ENCODE results near the gene SRRM3.
"Not testable (repeated sequence)": the region's sequence is repeated elsewhere in the genome, so short reads cannot be mapped to it uniquely, and the experiment has no call there.

Gene SRRM3

DNA sequence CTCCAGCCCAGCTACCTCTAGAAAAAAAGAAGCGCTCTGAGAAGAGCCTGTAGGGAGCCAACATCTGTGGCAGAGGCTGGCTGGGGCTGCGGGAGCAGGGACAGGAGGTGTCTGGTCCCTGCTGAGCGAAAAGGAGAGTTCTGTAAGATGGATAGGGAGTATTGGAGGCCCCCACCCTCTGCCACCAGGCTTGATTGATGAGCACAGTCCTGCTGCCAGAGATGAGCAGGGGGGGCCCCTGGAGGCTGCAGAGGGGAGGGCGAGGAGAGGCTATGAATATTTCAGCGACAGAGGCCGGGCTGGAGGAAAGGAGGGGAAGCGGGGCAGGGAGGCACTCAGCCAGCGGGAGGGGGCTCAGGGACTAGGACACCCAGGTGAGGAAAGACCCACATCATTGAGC is 56.3 kb downstream of the SRRM3 start:
- H3K4me3 Mint-ChIP-seq, result no peak overlapping the region
- H3K27ac Mint-ChIP-seq, result no peak overlapping the region
- no peaks in the 10 kb centered on the region for H3K36me3 Mint-ChIP-seq (ENCODE audit: low read depth)
- H3K9me3 Mint-ChIP-seq, result no peaks in the 10 kb centered on the region
- H3K4me1 Mint-ChIP-seq (ENCODE audit: low read depth), result no peaks in the 10 kb centered on the region
- H3K27me3 Mint-ChIP-seq (ENCODE audit: low read depth), result peaks cover 32% of the 10 kb centered on the region

DNA sequence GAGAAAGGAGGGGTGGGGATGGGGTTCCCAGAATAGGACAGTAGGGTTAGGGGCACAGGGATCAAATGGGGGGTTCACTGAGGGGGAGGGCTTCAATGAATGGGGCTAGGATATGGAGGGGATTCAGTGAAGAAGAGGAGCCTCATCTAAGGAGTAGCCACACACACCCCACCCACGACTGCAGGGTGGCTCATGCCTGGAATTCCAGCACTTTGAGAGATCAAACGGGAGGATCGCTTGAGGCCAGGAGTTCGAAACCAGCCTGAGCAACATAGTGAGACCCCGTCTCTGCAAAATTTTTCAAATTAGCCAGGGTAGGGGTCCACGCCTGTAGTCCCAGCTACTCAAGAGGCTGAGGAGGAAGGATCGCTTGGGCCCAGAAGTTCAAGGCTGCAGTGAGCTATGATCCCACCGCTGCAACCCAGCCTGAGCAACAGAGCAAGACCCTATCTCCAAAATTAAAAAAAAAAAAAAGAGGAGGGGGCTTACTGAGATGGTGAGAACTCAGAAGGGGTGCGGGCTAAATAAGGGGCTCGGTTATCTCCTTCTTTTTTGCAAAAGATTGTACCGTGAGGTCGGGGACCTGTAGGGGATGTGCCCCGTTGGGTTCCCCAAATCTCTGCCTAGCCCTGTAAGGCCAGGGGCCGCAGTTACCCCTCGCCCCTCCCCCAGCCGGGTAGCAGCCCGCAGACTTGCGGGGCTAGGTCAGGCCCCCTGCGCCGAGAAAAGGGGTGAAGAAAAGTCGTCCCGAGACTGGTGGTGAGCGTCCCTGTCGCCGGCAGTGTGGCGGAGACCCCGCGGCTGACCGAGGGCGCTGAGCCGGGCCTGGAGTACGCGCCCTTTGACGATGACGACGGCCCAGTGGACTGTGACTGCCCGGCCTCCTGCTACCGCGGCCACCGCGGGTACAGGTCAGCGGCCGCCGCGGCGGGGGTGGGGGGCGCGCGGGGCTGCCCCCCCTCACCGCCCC is 57.7 kb downstream of the SRRM3 start:
- Mint-ChIP-seq H3K27me3 (ENCODE audit: low read depth) (peaks cover 32% of the 10 kb centered on the region), H3K4me1 (ENCODE audit: low read depth) (no peaks in the 10 kb centered on the region)

DNA sequence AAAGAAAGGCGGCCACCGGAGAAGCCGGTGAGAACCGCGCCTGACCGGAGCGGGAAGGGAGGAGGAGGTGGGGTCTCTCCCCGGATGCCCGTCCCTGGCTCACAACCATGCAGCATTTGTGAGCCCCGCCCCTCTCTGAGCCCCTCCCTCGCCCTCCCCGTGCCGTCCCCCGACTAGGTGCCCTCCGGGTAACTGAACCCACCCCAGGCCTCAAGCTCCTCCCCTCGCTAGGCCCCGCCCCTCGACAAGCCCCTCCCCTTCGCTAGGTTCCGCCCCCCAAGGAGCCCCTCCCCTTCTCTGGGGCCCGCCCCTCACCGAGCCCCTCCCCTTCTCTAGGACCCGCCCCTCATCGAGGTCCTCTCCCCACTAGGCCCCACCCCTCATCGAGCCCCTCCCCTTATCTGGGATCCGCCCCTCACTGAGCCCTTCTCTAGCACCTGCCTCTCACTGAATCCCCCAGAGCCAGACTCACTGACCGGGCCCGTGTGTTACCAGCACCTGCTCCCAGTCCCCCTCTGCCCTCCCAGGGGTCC is 58.5 kb downstream of the SRRM3 start:
- H3K27me3 Mint-ChIP-seq (ENCODE audit: low read depth), result peaks cover 31% of the 10 kb centered on the region
- no peak overlapping the region for H3K27ac Mint-ChIP-seq
- no peaks in the 10 kb centered on the region for H3K36me3 Mint-ChIP-seq (ENCODE audit: low read depth)
- no peaks in the 10 kb centered on the region for H3K4me1 Mint-ChIP-seq (ENCODE audit: low read depth)
- H3K9me3 Mint-ChIP-seq, result no peaks in the 10 kb centered on the region
- H3K4me3 Mint-ChIP-seq, result no peak overlapping the region

More for the DNA sequence above, 57.7 kb downstream of the SRRM3 start:
- no peaks in the 10 kb centered on the region for H3K36me3 Mint-ChIP-seq (ENCODE audit: low read depth)
- no peaks in the 10 kb centered on the region for H3K9me3 Mint-ChIP-seq
- H3K27ac Mint-ChIP-seq, result no peak overlapping the region
- no peak overlapping the region for H3K4me3 Mint-ChIP-seq

DNA sequence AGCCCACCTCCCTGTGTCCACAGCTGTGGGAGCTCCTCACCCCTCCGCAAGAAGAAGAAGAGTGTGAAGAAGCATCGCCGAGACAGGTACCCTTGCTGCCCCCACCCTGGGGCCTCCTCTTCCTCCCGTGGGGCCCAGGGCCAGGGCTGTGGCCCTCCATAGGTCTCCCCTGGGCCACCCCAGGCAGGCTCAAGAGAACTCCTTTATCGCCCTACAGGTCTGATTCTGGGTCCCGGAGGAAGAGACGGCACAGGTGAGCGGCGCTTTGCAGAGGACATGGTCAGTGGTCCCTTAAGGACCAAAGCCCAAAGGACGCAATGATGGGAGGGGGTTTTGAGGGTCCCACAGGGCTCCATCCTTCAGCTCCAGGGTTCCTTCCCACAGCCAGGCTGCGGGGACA is 59.6 kb downstream of the SRRM3 start:
- no peak overlapping the region for H3K27ac Mint-ChIP-seq
- no peak overlapping the region for H3K4me3 Mint-ChIP-seq
- no peaks in the 10 kb centered on the region for H3K4me1 Mint-ChIP-seq (ENCODE audit: low read depth)
- H3K9me3 Mint-ChIP-seq, result no peaks in the 10 kb centered on the region
- H3K36me3 Mint-ChIP-seq (ENCODE audit: low read depth), result no peaks in the 10 kb centered on the region
- H3K27me3 Mint-ChIP-seq (ENCODE audit: low read depth), result peaks cover 29% of the 10 kb centered on the region

DNA sequence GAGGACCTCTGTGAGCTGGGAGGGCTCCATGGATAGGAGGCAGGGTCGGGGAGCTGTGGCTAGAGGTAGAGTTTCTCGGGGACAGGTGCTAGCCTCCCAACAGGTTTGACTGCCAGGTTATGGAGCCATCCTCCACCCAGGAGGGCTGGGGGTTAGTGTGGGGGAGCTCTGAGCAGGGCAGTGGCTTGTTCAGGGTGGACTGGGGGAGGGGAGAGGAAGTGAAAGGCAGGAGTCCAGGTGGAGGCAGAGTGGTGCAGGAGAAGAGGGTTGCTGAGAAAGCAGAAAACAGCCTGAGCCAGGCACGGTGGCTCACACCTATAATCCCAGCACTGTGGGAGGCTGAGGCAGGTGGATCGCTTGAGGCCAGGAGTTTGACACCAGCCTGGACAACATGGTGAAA is 60.2 kb downstream of the SRRM3 start:
- no peak overlapping the region for H3K27ac Mint-ChIP-seq
- no peaks in the 10 kb centered on the region for H3K9me3 Mint-ChIP-seq
- no peaks in the 10 kb centered on the region for H3K4me1 Mint-ChIP-seq (ENCODE audit: low read depth)
- H3K36me3 Mint-ChIP-seq (ENCODE audit: low read depth), result no peaks in the 10 kb centered on the region
- no peak overlapping the region for H3K4me3 Mint-ChIP-seq
- H3K27me3 Mint-ChIP-seq (ENCODE audit: low read depth), result peaks cover 32% of the 10 kb centered on the region

DNA sequence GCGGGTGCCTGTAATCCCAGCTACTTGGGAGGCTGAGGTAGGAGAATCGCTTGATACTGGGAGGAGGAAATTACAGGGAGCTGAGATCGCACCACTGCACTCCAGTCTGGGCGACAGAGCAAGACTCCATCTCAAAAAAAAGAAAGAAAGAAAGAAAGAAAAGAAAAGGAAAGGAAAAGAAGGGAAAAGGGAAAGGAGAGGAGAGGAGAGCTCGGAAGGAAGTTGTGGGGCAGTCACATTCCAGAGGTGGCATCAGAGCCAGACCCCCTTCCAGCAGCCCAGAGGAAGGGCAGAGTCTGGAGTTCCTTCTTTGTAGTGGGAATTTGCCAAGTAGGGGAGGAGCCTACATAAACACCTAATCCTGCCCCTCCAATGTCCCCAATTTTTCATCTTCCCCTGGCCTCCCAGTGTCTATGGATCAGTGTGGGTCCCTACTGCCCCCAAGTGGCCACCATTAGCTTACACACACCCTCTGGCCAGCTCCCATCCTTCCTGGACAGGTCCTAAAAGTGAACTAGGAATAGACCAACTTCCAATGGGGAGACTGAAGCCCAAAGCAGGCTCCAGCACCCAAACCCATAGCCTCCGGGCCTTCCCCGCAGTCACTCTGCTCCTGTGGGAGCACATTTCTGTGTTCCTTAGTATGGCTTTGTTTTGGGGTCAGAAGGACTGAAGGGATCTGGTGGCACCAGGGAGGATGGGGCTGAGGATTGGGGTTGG is 61.1 kb downstream of the SRRM3 start:
- H3K4me3 Mint-ChIP-seq, result no peak overlapping the region
- peaks cover 35% of the 10 kb centered on the region for H3K27me3 Mint-ChIP-seq (ENCODE audit: low read depth)
- H3K4me1 Mint-ChIP-seq (ENCODE audit: low read depth), result peaks cover under 1% of the 10 kb centered on the region
- no peaks in the 10 kb centered on the region for H3K9me3 Mint-ChIP-seq
- no peak overlapping the region for H3K27ac Mint-ChIP-seq
- H3K36me3 Mint-ChIP-seq (ENCODE audit: low read depth), result no peaks in the 10 kb centered on the region

DNA sequence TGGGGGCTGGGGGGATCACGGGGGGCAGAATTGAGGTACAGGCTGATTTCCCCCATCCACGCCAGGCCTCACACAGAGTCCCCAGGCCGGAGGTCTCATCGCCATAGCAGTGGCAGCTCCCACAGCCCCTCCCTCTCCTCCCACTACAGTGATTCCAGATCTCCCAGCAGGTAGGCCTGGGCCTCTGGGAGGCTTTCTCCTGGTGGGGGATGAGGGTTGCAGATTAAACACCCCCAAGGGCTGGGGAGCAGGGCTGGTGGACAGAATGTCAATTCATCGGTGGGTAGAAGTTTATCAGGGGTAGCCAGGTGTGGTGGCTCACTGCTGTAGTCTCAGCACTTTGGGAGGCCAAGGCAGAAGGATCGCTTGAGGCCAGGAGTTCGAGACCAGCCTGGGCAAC is 63.6 kb downstream of the SRRM3 start:
- Mint-ChIP-seq H3K27ac (no peak overlapping the region), H3K36me3 (ENCODE audit: low read depth) (no peaks in the 10 kb centered on the region), H3K4me3 (no peak overlapping the region), H3K27me3 (ENCODE audit: low read depth) (peaks cover 43% of the 10 kb centered on the region), H3K9me3 (no peaks in the 10 kb centered on the region), H3K4me1 (ENCODE audit: low read depth) (peaks cover 6% of the 10 kb centered on the region)

DNA sequence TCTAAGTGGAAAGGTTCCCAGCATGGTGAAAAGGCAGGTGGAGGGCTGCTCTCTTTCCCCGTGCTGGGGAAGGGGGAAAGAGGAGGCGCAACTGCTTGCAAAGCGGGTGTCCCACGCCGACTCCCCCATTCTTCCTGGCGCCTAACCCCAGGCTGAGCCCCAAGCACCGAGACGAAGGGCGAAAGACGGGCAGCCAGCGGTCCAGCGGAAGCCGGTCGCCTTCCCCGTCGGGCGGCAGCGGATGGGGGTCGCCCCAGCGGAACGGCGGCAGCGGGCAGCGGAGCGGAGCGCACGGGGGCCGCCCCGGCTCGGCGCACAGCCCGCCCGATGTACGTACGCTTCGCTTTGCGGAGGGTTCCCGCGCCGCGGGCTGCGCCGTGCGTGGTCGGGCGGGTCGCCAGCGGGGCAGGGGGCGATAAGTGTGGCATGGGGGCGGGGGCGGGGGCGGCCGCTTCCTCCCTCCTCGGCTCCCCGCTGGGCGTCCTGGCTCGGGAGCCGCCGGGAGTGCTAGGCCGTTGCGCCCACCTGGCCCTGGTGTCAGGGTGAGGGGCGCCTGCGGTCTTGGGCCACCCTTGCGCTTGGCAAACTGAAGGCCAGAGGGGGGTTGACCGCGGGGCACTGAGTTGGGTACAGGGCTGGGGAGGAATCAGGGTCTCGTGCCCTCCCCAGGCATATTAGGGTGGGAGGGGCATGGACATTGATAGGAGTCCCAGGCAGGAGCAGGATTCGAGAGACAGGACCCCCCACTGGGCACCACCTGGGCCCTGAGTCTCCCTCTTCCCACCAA is 65.6 kb downstream of the SRRM3 start:
- H3K9me3 Mint-ChIP-seq, result no peaks in the 10 kb centered on the region
- H3K4me1 Mint-ChIP-seq (ENCODE audit: low read depth), result peaks cover 11% of the 10 kb centered on the region
- peaks cover 38% of the 10 kb centered on the region for H3K27me3 Mint-ChIP-seq (ENCODE audit: low read depth)
- no peak overlapping the region for H3K27ac Mint-ChIP-seq
- H3K36me3 Mint-ChIP-seq (ENCODE audit: low read depth), result no peaks in the 10 kb centered on the region
- H3K4me3 Mint-ChIP-seq, result no peak overlapping the region

DNA sequence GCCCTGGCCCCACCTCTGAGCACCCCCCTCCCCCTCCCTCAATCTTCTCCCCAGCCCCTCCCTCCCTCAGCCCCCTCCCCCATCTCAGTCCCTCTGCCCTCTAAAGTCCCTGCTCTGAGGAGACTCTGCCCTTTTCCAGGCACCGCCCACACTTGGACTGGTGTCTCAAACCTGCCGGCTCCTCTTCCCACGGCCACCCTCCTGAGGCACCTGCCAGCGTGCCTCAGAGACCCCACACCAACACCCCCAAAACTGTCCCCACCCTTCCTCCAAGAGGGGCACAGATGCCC is 66.1 kb downstream of the SRRM3 start:
- H3K36me3 Mint-ChIP-seq (ENCODE audit: low read depth), result no peaks in the 10 kb centered on the region
- no peak overlapping the region for H3K4me3 Mint-ChIP-seq
- H3K27ac Mint-ChIP-seq, result no peak overlapping the region
- H3K9me3 Mint-ChIP-seq, result no peaks in the 10 kb centered on the region
- H3K27me3 Mint-ChIP-seq (ENCODE audit: low read depth), result peaks cover 38% of the 10 kb centered on the region
- H3K4me1 Mint-ChIP-seq (ENCODE audit: low read depth), result peaks cover 11% of the 10 kb centered on the region

DNA sequence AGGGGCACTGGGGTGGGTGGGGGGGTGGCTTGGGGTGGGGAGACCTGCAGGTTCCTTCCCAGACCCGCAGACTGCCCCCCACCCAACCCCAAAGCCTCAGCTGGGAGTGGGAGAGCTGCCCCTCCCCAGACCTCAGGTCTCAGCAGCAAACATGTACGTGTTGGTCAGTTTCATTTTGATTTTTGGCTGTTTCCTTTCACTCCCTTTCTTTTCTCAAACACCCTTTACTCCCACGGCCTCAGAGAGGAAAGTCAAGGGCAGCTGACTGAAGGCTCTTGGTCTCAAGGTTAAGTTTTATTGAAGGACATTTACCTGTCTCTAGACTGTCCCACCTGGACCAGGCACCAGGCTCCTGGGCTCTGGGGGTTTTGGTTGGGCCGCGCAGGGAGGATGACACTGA is 66.7 kb downstream of the SRRM3 start:
- peaks cover 15% of the 10 kb centered on the region for H3K4me1 Mint-ChIP-seq (ENCODE audit: low read depth)
- H3K27ac Mint-ChIP-seq, result no peak overlapping the region
- H3K9me3 Mint-ChIP-seq, result no peaks in the 10 kb centered on the region
- H3K27me3 Mint-ChIP-seq (ENCODE audit: low read depth), result peaks cover 38% of the 10 kb centered on the region
- H3K36me3 Mint-ChIP-seq (ENCODE audit: low read depth), result no peaks in the 10 kb centered on the region
- no peak overlapping the region for H3K4me3 Mint-ChIP-seq

DNA sequence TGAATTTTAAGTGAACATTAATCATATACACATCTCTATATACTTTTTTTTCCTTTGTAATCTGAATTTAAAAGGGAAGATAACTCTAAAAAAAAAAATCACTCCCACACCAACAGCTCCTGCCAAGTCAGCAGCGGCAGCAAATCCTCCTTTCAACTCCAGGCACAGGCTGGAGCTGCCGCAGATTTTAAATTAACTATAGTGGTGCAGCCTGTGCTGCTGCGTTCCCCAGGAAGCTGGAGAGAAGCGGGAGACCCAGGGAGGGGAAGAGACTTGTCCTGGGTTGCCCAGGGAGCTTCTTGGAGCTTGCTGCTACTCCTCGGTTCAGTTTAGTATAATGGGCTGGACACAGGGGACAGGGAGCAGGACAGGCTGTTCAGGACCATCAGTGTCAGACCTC is 68.2 kb downstream of the SRRM3 start:
- H3K36me3 Mint-ChIP-seq (ENCODE audit: low read depth), result no peaks in the 10 kb centered on the region
- H3K4me3 Mint-ChIP-seq, result no peak overlapping the region
- peaks cover 21% of the 10 kb centered on the region for H3K4me1 Mint-ChIP-seq (ENCODE audit: low read depth)
- no peaks in the 10 kb centered on the region for H3K9me3 Mint-ChIP-seq
- peaks cover 38% of the 10 kb centered on the region for H3K27me3 Mint-ChIP-seq (ENCODE audit: low read depth)
- H3K27ac Mint-ChIP-seq, result no peak overlapping the region

DNA sequence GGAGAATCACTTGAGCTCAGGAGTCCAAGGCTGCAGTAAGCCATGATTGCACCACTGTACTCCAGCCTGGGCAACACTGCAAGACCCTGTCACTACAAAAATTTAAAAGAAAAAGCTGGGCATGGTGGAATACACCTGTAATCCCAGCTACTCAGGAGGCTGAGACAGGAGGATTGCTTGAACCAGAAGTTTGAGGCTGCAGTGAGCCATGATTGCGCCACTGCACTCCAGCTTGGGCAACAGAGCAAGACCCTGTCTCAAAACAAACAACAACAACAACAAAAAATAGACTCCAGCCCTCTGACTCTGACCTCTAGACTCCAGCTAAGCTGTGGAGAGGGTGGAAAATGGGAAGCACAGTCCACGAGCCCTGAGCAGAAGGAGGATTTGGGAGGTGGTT is 69.7 kb downstream of the SRRM3 start:
- not testable (repeated sequence) for H3K27ac Mint-ChIP-seq; H3K4me3 Mint-ChIP-seq; H3K36me3 Mint-ChIP-seq (ENCODE audit: low read depth); H3K9me3 Mint-ChIP-seq
- Mint-ChIP-seq H3K27me3 (ENCODE audit: low read depth) (peaks cover 32% of the 10 kb centered on the region), H3K4me1 (ENCODE audit: low read depth) (peaks cover 21% of the 10 kb centered on the region)

DNA sequence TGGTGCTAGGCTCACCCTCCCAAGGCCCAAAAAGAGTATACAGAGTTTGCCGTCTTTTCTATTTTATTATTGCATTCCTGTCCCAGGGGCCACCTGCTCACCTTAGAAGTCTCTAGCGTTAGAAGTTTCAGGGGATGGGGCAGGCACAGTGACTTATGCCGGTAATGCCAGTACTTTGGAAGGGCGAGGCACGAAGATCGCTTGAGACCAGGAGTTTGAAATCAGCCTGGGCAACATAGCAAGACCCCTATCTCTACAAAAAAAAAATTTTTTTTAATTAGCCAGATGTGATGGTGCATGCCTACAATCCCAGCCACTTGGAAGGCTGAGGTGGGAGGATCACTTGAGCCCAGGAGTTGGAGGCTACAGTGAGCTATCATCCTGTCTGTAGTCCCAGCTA is 70.4 kb downstream of the SRRM3 start:
- no peaks in the 10 kb centered on the region for H3K36me3 Mint-ChIP-seq (ENCODE audit: low read depth)
- no peak overlapping the region for H3K4me3 Mint-ChIP-seq
- no peak overlapping the region for H3K27ac Mint-ChIP-seq
- peaks cover 21% of the 10 kb centered on the region for H3K4me1 Mint-ChIP-seq (ENCODE audit: low read depth)
- no peaks in the 10 kb centered on the region for H3K9me3 Mint-ChIP-seq
- H3K27me3 Mint-ChIP-seq (ENCODE audit: low read depth), result peaks cover 30% of the 10 kb centered on the region

DNA sequence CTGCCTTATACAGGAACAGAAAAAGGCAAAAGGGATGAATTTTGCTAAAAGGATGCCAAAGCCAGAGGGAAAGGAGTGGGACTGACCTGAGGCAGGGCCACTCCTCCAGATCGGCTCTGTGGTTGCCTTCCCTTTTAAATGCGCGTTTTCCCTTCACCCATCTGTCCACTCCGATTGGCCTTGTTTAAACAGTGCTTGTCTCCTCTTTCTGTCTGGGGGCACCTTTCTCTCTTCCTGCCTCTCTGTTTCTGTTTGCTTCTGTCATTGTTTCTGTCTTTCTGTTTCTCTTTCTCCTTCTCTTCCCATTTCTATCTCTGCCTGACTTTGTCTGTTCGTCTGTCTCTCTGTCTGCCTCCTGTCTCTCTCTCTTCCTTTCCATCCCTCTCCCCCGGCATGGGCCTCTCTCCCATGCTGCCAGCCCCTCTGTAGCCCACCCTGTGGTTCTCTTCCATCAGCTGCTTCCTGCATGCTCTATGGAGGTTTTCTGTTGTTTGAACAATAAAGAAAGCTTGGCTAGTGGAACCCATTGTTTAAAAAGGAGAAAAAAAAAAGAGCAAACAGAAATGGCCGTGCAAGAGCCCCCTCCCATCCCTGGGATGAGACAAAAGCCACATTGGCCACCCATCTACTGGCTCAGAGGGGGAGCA is 71.3 kb downstream of the SRRM3 start:
- H3K27ac Mint-ChIP-seq, result peak overlapping the region; percentile 56
- H3K27me3 Mint-ChIP-seq (ENCODE audit: low read depth), result peaks cover 25% of the 10 kb centered on the region

More for the DNA sequence above, 71.3 kb downstream of the SRRM3 start:
- H3K4me3 Mint-ChIP-seq, result peak overlapping the region; percentile 38
- peaks cover 19% of the 10 kb centered on the region for H3K4me1 Mint-ChIP-seq (ENCODE audit: low read depth)
- H3K9me3 Mint-ChIP-seq, result no peaks in the 10 kb centered on the region
- H3K36me3 Mint-ChIP-seq (ENCODE audit: low read depth), result no peaks in the 10 kb centered on the region

All from T-helper 1 cell treated with Interleukin-12 subunit alpha and Interleukin-12 subunit beta and Interleukin-4 antibody, amounts not matched to agents 30 μg/mL and 1 μg/mL, for 36 hours (primary cell).